WTC11 (cell line): Measurements from ENCODE around the gene EXOC1.

Source experiments
- FOXK1 ChIP-seq: sonication (generic); formaldehyde crosslinking; IDR thresholded peaks from 2 replicates; pipeline ENCODE4 v1.8.0; 2022; ENCODE audit warnings: mild to moderate bottlenecking, moderate library complexity, missing genetic modification reagents
- FOXP1 ChIP-seq: sonication (generic); formaldehyde crosslinking; IDR thresholded peaks from 2 replicates; pipeline ENCODE4 v1.8.0; 2022; ENCODE audit warnings: missing genetic modification reagents, mild to moderate bottlenecking, moderate library complexity, borderline replicate concordance
- IRF2 ChIP-seq: sonication (generic); formaldehyde crosslinking; IDR thresholded peaks from 2 replicates; pipeline ENCODE4 v1.8.0; 2022; ENCODE audit warnings: low read depth, missing genetic modification reagents, borderline replicate concordance
- NFE2L1 ChIP-seq: sonication (generic); formaldehyde crosslinking; IDR thresholded peaks from 2 replicates; pipeline ENCODE4 v1.8.1; 2023; ENCODE audit warnings: missing genetic modification reagents
- TP53 ChIP-seq: sonication (generic); formaldehyde crosslinking; IDR thresholded peaks from 2 replicates; pipeline ENCODE4 v1.8.1; 2023; ENCODE audit warnings: mild to moderate bottlenecking, missing genetic modification reagents
- TF ChIP-seq, protein P1 (sequence below): fragments of 200-600 bp; IDR thresholded peaks from 2 replicates; pipeline ENCODE4 v1.8.0; 2022; ENCODE audit warnings: antibody characterized with exemption
- TF ChIP-seq, protein P2 (sequence below): sonication (generic); formaldehyde crosslinking; IDR thresholded peaks from 2 replicates; pipeline ENCODE4 v1.8.0; 2023; ENCODE audit warnings: mild to moderate bottlenecking, missing genetic modification reagents
- TF ChIP-seq, protein P3 (sequence below): sonication (generic); formaldehyde crosslinking; IDR thresholded peaks from 2 replicates; pipeline ENCODE4 v1.8.0; 2023; ENCODE audit warnings: missing genetic modification reagents, mild to moderate bottlenecking, borderline replicate concordance
- TF ChIP-seq, protein P4 (sequence below): sonication (generic); formaldehyde crosslinking; IDR thresholded peaks from 2 replicates; pipeline ENCODE4 v1.8.1; 2023; ENCODE audit warnings: mild to moderate bottlenecking, missing genetic modification reagents, moderate library complexity
- TF ChIP-seq, protein P5 (sequence below): sonication (generic); formaldehyde crosslinking; conservative IDR thresholded peaks from 2 replicates; pipeline ENCODE4 v1.8.1; 2023; ENCODE audit warnings: mild to moderate bottlenecking, low read depth, missing genetic modification reagents, moderate library complexity

DNA sequence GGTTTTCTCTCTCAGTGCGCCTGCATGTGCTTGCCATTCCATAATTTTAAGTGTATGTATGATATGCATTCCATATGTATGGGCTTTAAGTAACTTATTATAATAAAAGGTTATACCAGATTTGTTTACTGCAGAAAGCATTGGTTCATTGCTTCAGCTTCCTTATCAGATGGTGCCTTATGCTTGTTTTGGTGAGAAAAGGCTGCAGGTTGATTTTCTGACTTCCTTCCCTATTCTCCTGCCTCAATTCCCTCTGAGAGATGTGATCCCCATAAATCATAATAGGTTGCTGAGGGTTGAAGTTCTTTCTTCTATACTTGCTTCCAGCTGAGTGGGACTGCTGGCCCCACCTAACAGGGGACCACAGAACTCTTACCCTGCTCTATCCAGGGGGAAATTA lies 85.0 kb downstream of the EXOC1 start:
- TF ChIP-seq, protein P1, sequence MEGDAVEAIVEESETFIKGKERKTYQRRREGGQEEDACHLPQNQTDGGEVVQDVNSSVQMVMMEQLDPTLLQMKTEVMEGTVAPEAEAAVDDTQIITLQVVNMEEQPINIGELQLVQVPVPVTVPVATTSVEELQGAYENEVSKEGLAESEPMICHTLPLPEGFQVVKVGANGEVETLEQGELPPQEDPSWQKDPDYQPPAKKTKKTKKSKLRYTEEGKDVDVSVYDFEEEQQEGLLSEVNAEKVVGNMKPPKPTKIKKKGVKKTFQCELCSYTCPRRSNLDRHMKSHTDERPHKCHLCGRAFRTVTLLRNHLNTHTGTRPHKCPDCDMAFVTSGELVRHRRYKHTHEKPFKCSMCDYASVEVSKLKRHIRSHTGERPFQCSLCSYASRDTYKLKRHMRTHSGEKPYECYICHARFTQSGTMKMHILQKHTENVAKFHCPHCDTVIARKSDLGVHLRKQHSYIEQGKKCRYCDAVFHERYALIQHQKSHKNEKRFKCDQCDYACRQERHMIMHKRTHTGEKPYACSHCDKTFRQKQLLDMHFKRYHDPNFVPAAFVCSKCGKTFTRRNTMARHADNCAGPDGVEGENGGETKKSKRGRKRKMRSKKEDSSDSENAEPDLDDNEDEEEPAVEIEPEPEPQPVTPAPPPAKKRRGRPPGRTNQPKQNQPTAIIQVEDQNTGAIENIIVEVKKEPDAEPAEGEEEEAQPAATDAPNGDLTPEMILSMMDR = no peak
- TF ChIP-seq, protein P2, sequence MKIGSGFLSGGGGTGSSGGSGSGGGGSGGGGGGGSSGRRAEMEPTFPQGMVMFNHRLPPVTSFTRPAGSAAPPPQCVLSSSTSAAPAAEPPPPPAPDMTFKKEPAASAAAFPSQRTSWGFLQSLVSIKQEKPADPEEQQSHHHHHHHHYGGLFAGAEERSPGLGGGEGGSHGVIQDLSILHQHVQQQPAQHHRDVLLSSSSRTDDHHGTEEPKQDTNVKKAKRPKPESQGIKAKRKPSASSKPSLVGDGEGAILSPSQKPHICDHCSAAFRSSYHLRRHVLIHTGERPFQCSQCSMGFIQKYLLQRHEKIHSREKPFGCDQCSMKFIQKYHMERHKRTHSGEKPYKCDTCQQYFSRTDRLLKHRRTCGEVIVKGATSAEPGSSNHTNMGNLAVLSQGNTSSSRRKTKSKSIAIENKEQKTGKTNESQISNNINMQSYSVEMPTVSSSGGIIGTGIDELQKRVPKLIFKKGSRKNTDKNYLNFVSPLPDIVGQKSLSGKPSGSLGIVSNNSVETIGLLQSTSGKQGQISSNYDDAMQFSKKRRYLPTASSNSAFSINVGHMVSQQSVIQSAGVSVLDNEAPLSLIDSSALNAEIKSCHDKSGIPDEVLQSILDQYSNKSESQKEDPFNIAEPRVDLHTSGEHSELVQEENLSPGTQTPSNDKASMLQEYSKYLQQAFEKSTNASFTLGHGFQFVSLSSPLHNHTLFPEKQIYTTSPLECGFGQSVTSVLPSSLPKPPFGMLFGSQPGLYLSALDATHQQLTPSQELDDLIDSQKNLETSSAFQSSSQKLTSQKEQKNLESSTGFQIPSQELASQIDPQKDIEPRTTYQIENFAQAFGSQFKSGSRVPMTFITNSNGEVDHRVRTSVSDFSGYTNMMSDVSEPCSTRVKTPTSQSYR (CRISPR knock-in tag) = no peak
- TF ChIP-seq, protein P3, sequence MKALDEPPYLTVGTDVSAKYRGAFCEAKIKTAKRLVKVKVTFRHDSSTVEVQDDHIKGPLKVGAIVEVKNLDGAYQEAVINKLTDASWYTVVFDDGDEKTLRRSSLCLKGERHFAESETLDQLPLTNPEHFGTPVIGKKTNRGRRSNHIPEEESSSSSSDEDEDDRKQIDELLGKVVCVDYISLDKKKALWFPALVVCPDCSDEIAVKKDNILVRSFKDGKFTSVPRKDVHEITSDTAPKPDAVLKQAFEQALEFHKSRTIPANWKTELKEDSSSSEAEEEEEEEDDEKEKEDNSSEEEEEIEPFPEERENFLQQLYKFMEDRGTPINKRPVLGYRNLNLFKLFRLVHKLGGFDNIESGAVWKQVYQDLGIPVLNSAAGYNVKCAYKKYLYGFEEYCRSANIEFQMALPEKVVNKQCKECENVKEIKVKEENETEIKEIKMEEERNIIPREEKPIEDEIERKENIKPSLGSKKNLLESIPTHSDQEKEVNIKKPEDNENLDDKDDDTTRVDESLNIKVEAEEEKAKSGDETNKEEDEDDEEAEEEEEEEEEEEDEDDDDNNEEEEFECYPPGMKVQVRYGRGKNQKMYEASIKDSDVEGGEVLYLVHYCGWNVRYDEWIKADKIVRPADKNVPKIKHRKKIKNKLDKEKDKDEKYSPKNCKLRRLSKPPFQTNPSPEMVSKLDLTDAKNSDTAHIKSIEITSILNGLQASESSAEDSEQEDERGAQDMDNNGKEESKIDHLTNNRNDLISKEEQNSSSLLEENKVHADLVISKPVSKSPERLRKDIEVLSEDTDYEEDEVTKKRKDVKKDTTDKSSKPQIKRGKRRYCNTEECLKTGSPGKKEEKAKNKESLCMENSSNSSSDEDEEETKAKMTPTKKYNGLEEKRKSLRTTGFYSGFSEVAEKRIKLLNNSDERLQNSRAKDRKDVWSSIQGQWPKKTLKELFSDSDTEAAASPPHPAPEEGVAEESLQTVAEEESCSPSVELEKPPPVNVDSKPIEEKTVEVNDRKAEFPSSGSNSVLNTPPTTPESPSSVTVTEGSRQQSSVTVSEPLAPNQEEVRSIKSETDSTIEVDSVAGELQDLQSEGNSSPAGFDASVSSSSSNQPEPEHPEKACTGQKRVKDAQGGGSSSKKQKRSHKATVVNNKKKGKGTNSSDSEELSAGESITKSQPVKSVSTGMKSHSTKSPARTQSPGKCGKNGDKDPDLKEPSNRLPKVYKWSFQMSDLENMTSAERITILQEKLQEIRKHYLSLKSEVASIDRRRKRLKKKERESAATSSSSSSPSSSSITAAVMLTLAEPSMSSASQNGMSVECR = no peak
- TF ChIP-seq, protein P4, sequence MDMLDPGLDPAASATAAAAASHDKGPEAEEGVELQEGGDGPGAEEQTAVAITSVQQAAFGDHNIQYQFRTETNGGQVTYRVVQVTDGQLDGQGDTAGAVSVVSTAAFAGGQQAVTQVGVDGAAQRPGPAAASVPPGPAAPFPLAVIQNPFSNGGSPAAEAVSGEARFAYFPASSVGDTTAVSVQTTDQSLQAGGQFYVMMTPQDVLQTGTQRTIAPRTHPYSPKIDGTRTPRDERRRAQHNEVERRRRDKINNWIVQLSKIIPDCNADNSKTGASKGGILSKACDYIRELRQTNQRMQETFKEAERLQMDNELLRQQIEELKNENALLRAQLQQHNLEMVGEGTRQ (CRISPR knock-in tag) = no peak
- TF ChIP-seq FOXP1 (CRISPR knock-in tag) = no peak
- TF ChIP-seq FOXK1 (CRISPR knock-in tag) = no peak
- no peak for TF ChIP-seq NFE2L1
- TF ChIP-seq TP53 = no peak
- TF ChIP-seq, protein P5, sequence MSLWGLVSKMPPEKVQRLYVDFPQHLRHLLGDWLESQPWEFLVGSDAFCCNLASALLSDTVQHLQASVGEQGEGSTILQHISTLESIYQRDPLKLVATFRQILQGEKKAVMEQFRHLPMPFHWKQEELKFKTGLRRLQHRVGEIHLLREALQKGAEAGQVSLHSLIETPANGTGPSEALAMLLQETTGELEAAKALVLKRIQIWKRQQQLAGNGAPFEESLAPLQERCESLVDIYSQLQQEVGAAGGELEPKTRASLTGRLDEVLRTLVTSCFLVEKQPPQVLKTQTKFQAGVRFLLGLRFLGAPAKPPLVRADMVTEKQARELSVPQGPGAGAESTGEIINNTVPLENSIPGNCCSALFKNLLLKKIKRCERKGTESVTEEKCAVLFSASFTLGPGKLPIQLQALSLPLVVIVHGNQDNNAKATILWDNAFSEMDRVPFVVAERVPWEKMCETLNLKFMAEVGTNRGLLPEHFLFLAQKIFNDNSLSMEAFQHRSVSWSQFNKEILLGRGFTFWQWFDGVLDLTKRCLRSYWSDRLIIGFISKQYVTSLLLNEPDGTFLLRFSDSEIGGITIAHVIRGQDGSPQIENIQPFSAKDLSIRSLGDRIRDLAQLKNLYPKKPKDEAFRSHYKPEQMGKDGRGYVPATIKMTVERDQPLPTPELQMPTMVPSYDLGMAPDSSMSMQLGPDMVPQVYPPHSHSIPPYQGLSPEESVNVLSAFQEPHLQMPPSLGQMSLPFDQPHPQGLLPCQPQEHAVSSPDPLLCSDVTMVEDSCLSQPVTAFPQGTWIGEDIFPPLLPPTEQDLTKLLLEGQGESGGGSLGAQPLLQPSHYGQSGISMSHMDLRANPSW = no peak
- no peak for TF ChIP-seq IRF2 (CRISPR knock-in tag)
